PC-9 (cell line): Measurements from ENCODE around the gene YPEL3. TPM values are rescaled to one million over a fixed set of nuclear protein-coding genes. Genes with fewer than 3 reads are reported as not detected.

Experiments
- BruUV-seq: library from RNA; stranded (reverse); fragments of 400-500 nt; replicated peaks from 2 replicates; lab custom pipeline; 2021; lab: Mats Ljungman, UMichigan
- CTCF ChIA-PET: fragments of 300-600 bp; sonication (Branson Sonifier 250); formaldehyde crosslinking; loops from one replicate; lab custom pipeline; 2022; ENCODE audit warnings: antibody characterized with exemption; lab: Charles Lee
- POLR2A ChIA-PET: fragments of 300-600 bp; sonication (Branson Sonifier 250); formaldehyde crosslinking; loops from one replicate; lab custom pipeline; 2022; ENCODE audit warnings: antibody characterized with exemption; ENCODE audit not compliant: unreplicated experiment; lab: Charles Lee
- DNase-seq, 2 experiments: peaks; one replicate each; pipeline versions ENCODE4 v3.0.0 to v3.0.0-alpha.2; 2015 to 2022; ENCODE audit warnings: mixed read lengths in 1 of 2
- H2AFZ ChIP-seq: fragments of 200-600 bp; sonication (generic); 2 replicates; pipeline ENCODE4 v1.8.1; 2017; ENCODE audit warnings: antibody characterized with exemption
- H3F3A ChIP-seq: fragments of 200-600 bp; sonication (generic); 2 replicates; pipeline ENCODE4 v1.8.1; 2017; ENCODE audit warnings: antibody characterized with exemption, mild to moderate bottlenecking, low read depth; ENCODE audit not compliant: insufficient read depth
- H3K27ac ChIP-seq: fragments of 200-600 bp; sonication (generic); 2 replicates; pipeline ENCODE4 v1.6.1; 2016; ENCODE audit warnings: mixed run types
- H3K27me3 ChIP-seq: fragments of 200-600 bp; sonication (generic); 2 replicates; pipeline ENCODE4 v1.6.1; 2016; ENCODE audit warnings: low read depth, mixed run types; ENCODE audit not compliant: insufficient read depth
- H3K36me3 ChIP-seq: fragments of 200-600 bp; sonication (generic); 2 replicates; pipeline ENCODE4 v1.6.1; 2016; ENCODE audit warnings: low read depth, mixed run types
- H3K4me1 ChIP-seq: fragments of 200-600 bp; sonication (generic); replicated peaks from 2 replicates; pipeline ENCODE4 v1.6.1; 2016; ENCODE audit warnings: mixed run types; ENCODE audit not compliant: insufficient read depth
- H3K4me2 ChIP-seq: fragments of 200-600 bp; sonication (generic); 2 replicates; pipeline ENCODE4 v1.6.1; 2017; ENCODE audit warnings: mixed run types
- H3K4me3 ChIP-seq: fragments of 200-600 bp; sonication (generic); 2 replicates; pipeline ENCODE4 v1.6.1; 2016; ENCODE audit warnings: mixed run types
- H3K79me2 ChIP-seq: fragments of 200-600 bp; sonication (generic); 2 replicates; pipeline ENCODE4 v1.6.1; 2017; ENCODE audit warnings: low read depth, mixed run types
- H3K9me2 ChIP-seq: fragments of 200-600 bp; sonication (generic); 2 replicates; pipeline ENCODE4 v1.8.1; 2017; ENCODE audit warnings: mild to moderate bottlenecking; ENCODE audit not compliant: insufficient read depth
- H3K9me3 ChIP-seq: fragments of 200-600 bp; sonication (generic); 2 replicates; pipeline ENCODE4 v1.8.1; 2016; ENCODE audit warnings: low read depth; ENCODE audit not compliant: insufficient read depth
- H4K20me1 ChIP-seq: fragments of 200-600 bp; sonication (generic); 2 replicates; pipeline ENCODE4 v1.8.1; 2017; ENCODE audit not compliant: insufficient read depth
- CTCF ChIP-seq: fragments of 200-600 bp; sonication (generic); conservative IDR thresholded peaks from 2 replicates; pipeline ENCODE4 v1.6.1; 2017; ENCODE audit warnings: mixed run types, antibody characterized with exemption, mild to moderate bottlenecking, moderate library complexity
- EZH2 ChIP-seq: fragments of 200-600 bp; sonication (generic); IDR thresholded peaks from 2 replicates; pipeline ENCODE4 v1.8.0; 2017; ENCODE audit warnings: antibody characterized with exemption, low read depth
- intact Hi-C: fragments of 100-400 bp; cut with micrococcal nuclease; formaldehyde crosslinking; loops from one replicate; pipeline ENCODE4 v1.10.0; 2022; ENCODE audit not compliant: unreplicated experiment
- total RNA-seq: library from RNA; stranded (reverse); gene quantifications from 2 replicates; pipeline ENCODE4 v1.2.3, GENCODE V29; 2021

Gene YPEL3
- total RNA-seq, 1 experiment from 2014 or later, result 129 TPM

GRCh38 chr16:30144017-30144416 lies 48.0 kb upstream of the YPEL3 start:
- TF ChIP-seq CTCF (no peak), EZH2 (no peak)
- Histone ChIP-seq H3K4me2 (no peak overlapping the region), H3K36me3 (no peaks in the 10 kb centered on the region), H3F3A (no peaks in the 10 kb centered on the region; the same call in 1 of the 2 replicates), H3K9me2 (no peaks in the 10 kb centered on the region), H3K4me3 (no peak overlapping the region), H3K27ac (no peak overlapping the region), H4K20me1 (no peaks in the 10 kb centered on the region), H3K27me3 (no peaks in the 10 kb centered on the region), H2AFZ (no peak overlapping the region), H3K9me3 (peaks cover 4% of the 10 kb centered on the region; the same call in 1 of the 2 replicates), H3K4me1 (no peaks in the 10 kb centered on the region), H3K79me2 (no peaks in the 10 kb centered on the region)
- CTCF ChIA-PET, result interaction anchor here (0.7 kb wide), 1 partner anchor 30 kb away, joined by 3 read pairs; no protein-coding TSS in a partner anchor
- POLR2A ChIA-PET, result no interaction called here
- intact Hi-C loops, result no loop called here
- BruUV-seq, result no TSS peak
- no peak for DNase-seq

GRCh38 chr16:30143347-30143702 lies 47.3 kb upstream of the YPEL3 start:
- Histone ChIP-seq H3K27me3 (no peaks in the 10 kb centered on the region), H3K27ac (no peak overlapping the region), H3K4me2 (no peak overlapping the region), H4K20me1 (no peaks in the 10 kb centered on the region), H3K79me2 (no peaks in the 10 kb centered on the region), H3K36me3 (no peaks in the 10 kb centered on the region), H3K4me1 (no peaks in the 10 kb centered on the region), H2AFZ (no peak overlapping the region), H3K4me3 (no peak overlapping the region), H3K9me3 (no peaks in the 10 kb centered on the region), H3K9me2 (no peaks in the 10 kb centered on the region), H3F3A (no peaks in the 10 kb centered on the region; the same call in 1 of the 2 replicates)
- ChIA-PET POLR2A (interaction anchor here (0.6 to 0.7 kb wide), 2 partner anchors 286 to 301 kb away, joined by 4 read pairs; partner anchors contain the start of gene DCTPP1), CTCF (interaction anchor here (0.7 to 1.0 kb wide), 2 partner anchors 29 to 266 kb away, joined by 3 to 4 read pairs; no protein-coding TSS in a partner anchor)
- intact Hi-C loops, result no loop called here
- TF ChIP-seq CTCF, result no peak
- no peak for TF ChIP-seq EZH2
- no TSS peak for BruUV-seq
- no peak for DNase-seq

- Histone ChIP-seq H3K9me3 (no peaks in the 10 kb centered on the region), H3K27me3 (no peaks in the 10 kb centered on the region), H3K4me3 (no peak overlapping the region), H3K4me1 (no peaks in the 10 kb centered on the region), H3K79me2 (no peaks in the 10 kb centered on the region), H2AFZ (no peak overlapping the region), H3K36me3 (no peaks in the 10 kb centered on the region), H3K4me2 (no peak overlapping the region), H4K20me1 (no peaks in the 10 kb centered on the region), H3K27ac (no peak overlapping the region), H3F3A (no peaks in the 10 kb centered on the region; the same call in 1 of the 2 replicates), H3K9me2 (no peaks in the 10 kb centered on the region)
- no peak for TF ChIP-seq EZH2
- peak; percentile 60 for TF ChIP-seq CTCF
- POLR2A ChIA-PET, result interaction anchor here (0.6 to 0.7 kb wide), 2 partner anchors 287 to 301 kb away, joined by 4 read pairs; partner anchors contain the start of gene DCTPP1
- peak; percentile 34 to 58 for DNase-seq
- BruUV-seq, result no TSS peak
- CTCF ChIA-PET, result interaction anchor here (0.6 to 1.0 kb wide), 4 partner anchors 18 to 501 kb away, joined by 3 to 5 read pairs (median 4); no protein-coding TSS in a partner anchor
- intact Hi-C loops, result no loop called here
Measured at GRCh38 chr16:30142672-30143346, 46.8 kb upstream of the YPEL3 start.
